NCI-H345 treated with DMSO at 0.1 percent for 48 hours (cell line): Measurements from ENCODE around the gene FADD.

ENCODE experiments used
- DNase-seq: peaks from one replicate; lab custom pipeline; 2025; ENCODE audit not compliant: unreplicated experiment; lab: John Stamatoyannopoulos, UW

FADD gene, protein sequence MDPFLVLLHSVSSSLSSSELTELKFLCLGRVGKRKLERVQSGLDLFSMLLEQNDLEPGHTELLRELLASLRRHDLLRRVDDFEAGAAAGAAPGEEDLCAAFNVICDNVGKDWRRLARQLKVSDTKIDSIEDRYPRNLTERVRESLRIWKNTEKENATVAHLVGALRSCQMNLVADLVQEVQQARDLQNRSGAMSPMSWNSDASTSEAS

DNA sequence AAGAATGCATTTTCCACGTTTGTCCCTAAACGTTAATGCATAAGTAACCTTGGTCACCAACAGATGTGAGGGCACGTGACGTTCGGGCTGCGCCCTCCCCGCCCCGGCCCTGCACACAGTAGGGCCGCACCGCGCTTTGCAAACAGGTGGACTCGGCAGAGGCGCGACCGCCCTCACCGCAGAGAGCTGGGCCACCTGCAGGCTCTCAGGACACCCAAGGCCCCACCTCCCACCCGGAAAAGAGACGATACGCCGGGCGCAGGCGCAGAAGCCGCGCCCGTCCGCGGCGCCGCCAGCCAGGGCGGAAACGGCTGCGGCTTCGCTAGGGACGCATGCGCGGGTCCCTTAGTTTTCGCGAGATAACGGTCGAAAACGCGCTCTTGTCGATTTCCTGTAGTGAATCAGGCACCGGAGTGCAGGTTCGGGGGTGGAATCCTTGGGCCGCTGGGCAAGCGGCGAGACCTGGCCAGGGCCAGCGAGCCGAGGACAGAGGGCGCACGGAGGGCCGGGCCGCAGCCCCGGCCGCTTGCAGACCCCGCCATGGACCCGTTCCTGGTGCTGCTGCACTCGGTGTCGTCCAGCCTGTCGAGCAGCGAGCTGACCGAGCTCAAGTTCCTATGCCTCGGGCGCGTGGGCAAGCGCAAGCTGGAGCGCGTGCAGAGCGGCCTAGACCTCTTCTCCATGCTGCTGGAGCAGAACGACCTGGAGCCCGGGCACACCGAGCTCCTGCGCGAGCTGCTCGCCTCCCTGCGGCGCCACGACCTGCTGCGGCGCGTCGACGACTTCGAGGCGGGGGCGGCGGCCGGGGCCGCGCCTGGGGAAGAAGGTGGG is at the start of gene FADD:
Gene FADD (plus strand): TSS at position 377 of the 831 bp plus-strand sequence. CDS start 164 bp downstream, at position 541.
- DNase-seq = peak; percentile 90

DNA sequence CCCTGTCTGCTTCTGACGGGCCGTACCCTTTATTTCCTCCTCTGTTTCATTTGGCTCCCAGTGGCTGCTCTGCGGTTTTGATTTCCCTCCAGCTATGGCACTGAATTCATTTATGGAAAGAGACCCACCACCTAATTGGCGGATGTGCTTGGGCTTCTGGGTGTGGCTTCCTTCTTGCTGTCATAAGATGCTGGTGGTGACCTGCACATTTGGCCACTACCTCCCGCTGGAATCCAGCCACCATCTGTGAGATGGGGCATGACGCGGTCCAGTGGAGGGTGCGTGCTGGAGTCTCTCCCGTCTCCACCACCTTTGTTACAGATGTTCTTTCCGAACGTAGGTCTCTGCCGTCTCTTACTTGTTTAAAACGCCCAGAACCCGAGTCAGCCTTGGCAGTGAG is 47.7 kb upstream of the FADD start:
- no peak for DNase-seq

- DNase-seq = no peak
These were observed 46.6 kb upstream of the FADD start for GRCh38 chr11:70156291-70157037.

GRCh38 chr11:70158201-70158600 is 44.9 kb upstream of the FADD start:
- no peak for DNase-seq

DNA sequence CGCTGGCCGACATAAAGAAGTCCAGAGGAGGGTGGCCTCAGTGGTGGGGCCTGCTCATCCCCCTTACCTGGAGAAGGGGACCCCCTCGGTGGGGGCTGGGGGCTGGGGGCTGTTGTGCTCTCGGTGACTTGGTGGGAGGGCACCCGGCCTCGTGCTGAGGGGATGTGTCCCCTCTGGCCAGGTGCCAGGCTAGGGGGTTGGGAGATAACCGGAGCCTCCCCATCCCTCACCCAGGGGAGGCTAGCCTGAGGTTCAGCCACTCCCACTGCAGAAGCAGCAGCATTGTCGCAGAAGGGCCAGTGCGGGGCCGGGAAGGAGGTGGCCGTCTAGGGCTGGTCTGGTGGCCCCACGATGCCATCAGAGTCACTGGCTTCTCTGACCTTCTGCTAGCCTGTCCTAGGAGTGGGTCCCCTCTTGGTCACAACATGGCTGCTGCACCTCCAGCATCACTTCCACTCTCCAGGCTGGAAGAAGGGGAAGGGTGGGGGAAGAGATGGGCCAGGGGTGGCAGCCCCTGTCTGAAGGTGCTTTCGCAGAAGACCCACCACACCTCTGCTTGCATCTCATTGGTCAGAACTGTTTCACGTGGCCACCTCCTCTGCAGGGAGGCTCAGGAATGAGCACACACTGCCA is 44.2 kb upstream of the FADD start:
- no peak for DNase-seq

DNA sequence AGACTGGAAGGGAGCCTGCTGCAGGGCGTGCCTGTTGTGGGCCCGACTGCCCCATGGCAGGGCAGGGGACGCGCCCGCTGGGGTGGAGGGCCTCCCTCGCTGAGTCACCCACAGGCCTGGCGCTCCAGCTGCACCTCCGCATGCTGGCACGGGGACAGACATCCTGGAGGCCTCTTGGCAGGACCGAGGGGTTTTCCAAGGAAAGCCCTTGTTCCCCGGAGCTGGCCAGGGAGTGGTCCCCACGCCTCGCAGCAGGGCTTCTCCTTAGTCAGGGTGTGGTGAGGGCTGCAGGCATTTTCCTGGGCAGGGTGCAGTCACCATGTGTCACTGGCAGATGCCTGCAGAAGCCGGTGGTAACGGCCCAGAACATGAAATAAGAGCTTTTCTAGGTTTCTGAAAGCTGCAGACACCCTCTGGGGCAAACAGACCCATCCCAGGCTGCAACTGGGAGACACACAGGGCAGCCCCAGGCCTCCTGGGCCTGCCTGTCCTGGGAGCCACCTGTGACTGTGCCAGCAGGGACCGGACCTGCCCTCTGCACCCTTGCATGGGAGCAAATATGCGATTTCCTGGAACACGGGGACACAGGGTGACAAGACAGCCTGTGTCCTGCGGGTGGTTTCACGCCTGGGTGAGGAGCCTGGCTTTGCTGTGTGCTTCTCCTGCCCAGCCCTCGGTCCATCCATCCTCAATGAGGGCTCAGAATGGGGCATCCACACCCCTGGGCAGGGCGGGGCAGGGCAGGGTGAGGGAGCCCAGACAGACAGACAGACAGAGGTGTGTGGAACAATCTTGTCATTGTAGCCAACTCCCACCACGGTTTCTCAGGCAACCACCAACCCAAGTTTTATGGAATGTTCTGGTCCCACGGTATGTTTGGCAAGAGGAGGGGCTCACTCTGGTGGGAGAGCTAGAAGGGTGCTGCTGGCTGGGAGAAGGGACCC is 43.2 kb upstream of the FADD start:
- no peak for DNase-seq

- DNase-seq = no peak
These were observed 42.0 kb upstream of the FADD start for GRCh38 chr11:70161043-70161625.

DNA sequence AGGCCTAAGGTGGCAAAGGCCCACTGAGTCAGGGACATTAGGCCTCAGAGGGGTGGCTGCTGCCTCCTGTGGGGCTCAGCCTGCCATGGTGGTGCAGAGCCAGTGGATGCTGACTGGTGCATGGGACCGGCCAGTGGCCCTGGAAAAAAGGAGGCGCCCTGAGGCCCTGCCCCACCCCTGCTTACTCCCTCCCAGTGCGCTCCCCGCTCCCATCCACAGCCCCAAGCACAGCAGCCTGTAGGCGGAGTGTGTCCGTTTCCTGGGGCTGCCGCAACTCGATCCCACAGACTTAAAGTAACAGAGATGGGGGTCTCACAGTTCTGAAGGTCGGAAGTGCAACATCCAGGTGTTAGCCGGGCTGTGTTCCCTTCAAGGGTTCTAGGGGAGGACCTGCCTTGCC is 38.4 kb upstream of the FADD start:
- DNase-seq = no peak

GRCh38 chr11:70167120-70167519 is 36.0 kb upstream of the FADD start:
- DNase-seq = no peak

- DNase-seq = no peak
These were observed 35.2 kb upstream of the FADD start for GRCh38 chr11:70167723-70168404.

DNA sequence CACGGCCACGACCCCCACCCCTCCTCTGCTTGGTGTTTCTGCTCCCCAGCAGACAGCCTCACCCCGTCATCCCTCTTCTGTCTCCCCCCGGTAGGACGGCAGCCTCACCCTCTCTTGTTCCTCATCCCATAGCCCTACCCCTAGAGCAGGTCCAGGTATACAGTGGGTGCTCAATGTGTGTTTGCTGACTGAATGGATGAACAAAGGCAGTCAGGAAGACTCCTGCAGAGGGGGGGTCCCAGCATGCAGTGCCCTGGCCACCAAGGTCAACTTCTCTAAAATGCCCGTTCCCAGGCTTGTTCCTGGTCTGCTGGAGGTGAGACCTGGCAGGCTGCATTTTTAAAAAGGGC is 34.7 kb upstream of the FADD start:
- DNase-seq = no peak

- no peak for DNase-seq
These were observed 34.0 kb upstream of the FADD start for GRCh38 chr11:70169127-70169526.

DNA sequence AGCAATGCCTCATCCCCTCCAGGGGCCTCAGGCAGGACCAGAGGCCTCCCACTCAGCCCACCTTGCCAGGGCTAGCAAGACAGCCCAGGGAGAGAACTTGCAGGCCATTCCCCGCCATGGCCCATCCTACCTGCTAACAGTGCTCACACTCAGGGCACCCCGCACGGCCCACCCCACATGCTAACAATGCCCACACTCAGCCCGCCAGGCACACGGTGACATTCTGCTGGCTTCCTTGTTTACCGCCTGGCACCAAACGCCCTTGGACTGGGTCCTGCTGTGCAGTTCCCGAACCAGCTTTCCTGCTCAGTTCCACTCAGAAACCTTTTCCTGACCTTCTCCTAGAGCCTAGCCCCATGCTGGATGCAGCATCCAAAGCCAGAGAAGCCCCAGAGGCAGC is 33.5 kb upstream of the FADD start:
- DNase-seq = no peak

DNA sequence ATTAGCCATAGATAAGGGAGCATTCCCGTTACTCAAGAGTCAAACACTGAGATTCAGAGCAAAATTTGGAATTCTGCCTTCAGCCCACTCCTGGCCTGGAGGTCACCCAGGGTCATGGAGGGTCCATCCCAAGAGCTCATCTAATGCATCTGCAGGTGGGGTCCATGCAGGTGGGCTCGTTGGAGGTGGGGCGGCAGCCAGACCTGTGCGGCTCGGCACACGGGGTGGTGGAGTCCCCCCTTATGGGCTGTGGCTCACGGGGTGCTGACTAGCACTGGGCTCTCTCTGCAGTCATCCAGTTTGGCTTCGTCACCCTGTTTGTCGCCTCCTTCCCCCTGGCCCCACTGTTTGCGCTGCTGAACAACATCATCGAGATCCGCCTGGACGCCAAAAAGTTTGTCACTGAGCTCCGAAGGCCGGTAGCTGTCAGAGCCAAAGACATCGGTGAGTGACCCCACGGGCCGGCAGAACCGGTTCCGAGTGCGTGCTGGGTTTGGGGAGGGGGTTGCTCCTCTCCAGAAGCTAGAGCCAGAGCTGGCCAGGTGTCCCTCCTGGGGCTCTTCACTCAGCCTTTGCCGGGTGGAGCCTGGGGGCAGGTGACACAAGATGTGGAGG is 32.4 kb upstream of the FADD start:
- no peak for DNase-seq

GRCh38 chr11:70173018-70173417 is 30.1 kb upstream of the FADD start:
- DNase-seq = no peak

DNA sequence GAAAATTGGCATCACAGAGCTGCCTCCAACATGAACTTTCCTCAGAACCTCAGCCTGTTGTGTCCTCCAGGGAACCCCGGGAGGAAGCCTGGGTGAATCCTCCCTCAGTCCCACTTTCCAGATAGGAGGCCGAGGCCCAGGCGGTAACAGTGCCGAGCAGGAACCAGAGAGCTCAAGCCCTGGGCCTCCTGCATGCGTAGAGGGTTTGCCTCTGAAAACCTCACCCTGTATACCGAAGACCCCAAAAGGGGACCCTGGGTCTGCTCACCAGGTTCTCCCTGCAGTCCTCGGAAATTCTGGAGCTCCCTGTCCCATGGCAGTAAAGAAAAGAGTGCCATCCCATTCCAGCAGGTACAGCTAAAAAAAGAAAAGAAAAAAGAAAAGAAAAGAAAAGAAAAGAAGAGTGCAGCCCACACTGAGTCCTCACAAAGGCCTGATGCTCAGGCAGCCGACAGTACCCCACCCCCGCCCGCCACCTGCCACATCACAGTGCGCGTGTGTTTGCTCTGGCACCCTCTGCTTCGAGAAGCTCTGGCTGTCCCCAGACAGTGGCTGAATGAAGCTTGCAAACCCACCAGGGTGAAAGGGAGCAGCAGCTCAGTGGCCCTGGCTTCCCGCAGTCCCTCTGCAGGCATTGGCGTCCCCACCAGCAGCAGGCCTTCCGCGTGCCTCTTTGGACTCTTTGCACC is 28.4 kb upstream of the FADD start:
- peak; percentile 55 for DNase-seq

- no peak for DNase-seq
These were observed 27.8 kb upstream of the FADD start for GRCh38 chr11:70175236-70175698.

- DNase-seq = no peak
These were observed 26.0 kb upstream of the FADD start for GRCh38 chr11:70176940-70177689.
